PFSK-1 (cell line): ENCODE data around the gene RNF130.

Experiments
- POLR2AphosphoS5 ChIP-seq: IDR thresholded peaks from 2 replicates; pipeline ENCODE4 v1.6.1; 2012; ENCODE audit warnings: low read depth, mild to moderate bottlenecking, control low read depth, low read length, moderate library complexity
- SIN3A ChIP-seq: IDR thresholded peaks from 2 replicates; pipeline ENCODE4 v1.6.1; 2012; ENCODE audit warnings: mild to moderate bottlenecking, low read length, moderate library complexity, borderline replicate concordance; ENCODE audit not compliant: insufficient read depth
- TAF1 ChIP-seq: IDR thresholded peaks from 2 replicates; pipeline ENCODE4 v1.6.1; 2012; ENCODE audit warnings: low read length, control low read depth, borderline replicate concordance; ENCODE audit not compliant: insufficient read depth
- TF ChIP-seq, protein P1 (sequence below), 2 experiments: IDR thresholded peaks; 2 replicates each; pipeline versions ENCODE4 v1.6.1 to v1.8.0; 2011 to 2012; ENCODE audit warnings: low read depth in 2 of 2, low read length in 2 of 2, control low read depth in 1 of 2, inconsistent platforms in 1 of 2, mild to moderate bottlenecking in 1 of 2, moderate library complexity in 1 of 2; ENCODE audit not compliant: insufficient read depth in 1 of 2

DNA sequence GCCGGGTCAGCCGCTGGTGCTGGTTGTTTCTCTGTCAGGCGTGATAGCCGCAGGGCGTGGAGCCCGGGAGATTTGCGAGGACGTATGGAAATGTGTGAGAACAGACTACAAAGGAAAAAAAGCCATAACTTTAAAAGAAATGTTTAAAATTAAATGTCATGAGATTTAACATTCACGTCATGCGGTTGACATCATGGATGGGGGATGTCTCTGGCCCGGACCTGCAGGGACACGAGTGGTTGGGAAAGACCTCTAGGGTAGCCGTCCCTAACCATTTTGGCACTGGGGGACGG lies 643 bp upstream of the RNF130 start:
- TF ChIP-seq TAF1, result no peak
- no peak for TF ChIP-seq POLR2AphosphoS5
- no peak for TF ChIP-seq SIN3A
- TF ChIP-seq, protein P1, sequence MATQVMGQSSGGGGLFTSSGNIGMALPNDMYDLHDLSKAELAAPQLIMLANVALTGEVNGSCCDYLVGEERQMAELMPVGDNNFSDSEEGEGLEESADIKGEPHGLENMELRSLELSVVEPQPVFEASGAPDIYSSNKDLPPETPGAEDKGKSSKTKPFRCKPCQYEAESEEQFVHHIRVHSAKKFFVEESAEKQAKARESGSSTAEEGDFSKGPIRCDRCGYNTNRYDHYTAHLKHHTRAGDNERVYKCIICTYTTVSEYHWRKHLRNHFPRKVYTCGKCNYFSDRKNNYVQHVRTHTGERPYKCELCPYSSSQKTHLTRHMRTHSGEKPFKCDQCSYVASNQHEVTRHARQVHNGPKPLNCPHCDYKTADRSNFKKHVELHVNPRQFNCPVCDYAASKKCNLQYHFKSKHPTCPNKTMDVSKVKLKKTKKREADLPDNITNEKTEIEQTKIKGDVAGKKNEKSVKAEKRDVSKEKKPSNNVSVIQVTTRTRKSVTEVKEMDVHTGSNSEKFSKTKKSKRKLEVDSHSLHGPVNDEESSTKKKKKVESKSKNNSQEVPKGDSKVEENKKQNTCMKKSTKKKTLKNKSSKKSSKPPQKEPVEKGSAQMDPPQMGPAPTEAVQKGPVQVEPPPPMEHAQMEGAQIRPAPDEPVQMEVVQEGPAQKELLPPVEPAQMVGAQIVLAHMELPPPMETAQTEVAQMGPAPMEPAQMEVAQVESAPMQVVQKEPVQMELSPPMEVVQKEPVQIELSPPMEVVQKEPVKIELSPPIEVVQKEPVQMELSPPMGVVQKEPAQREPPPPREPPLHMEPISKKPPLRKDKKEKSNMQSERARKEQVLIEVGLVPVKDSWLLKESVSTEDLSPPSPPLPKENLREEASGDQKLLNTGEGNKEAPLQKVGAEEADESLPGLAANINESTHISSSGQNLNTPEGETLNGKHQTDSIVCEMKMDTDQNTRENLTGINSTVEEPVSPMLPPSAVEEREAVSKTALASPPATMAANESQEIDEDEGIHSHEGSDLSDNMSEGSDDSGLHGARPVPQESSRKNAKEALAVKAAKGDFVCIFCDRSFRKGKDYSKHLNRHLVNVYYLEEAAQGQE (IDR thresholded peaks at IDR 0.05; ENCODE audit: insufficient read depth in 1 of 2, low read depth in 2 of 2, low read length in 2 of 2), result no peak
